ENCODE data around the gene AUTS2. TPM values are rescaled to one million over a fixed set of nuclear protein-coding genes. Genes with fewer than 3 reads are reported as not detected.

The AUTS2 gene
- total RNA-seq, 1 donor from 2014 or later = 94.1 TPM

GRCh38 chr7:70599446-70600190 is 1001.3 kb downstream of the AUTS2 start:
- H3K36me3 Mint-ChIP-seq = peaks cover 33% of the 10 kb centered on the region
- peak overlapping the region; percentile 86 for H3K27ac Mint-ChIP-seq
- peaks cover 54% of the 10 kb centered on the region for H3K4me1 Mint-ChIP-seq (ENCODE audit: unreplicated experiment)
- no peak for DNase-seq (ENCODE audit: extremely low spot score, unreplicated experiment)
- H3K9me3 Mint-ChIP-seq = peaks cover 12% of the 10 kb centered on the region
- peak overlapping the region; percentile 84 for H3K4me3 Mint-ChIP-seq
- no peak for TF ChIP-seq CTCF (conservative IDR thresholded peaks at IDR 0.05)
- H3K27me3 Mint-ChIP-seq = peaks cover 51% of the 10 kb centered on the region

- H3K27ac Mint-ChIP-seq = peak overlapping the region; percentile 54
- TF ChIP-seq CTCF (conservative IDR thresholded peaks at IDR 0.05) = no peak
- peaks cover 38% of the 10 kb centered on the region for H3K36me3 Mint-ChIP-seq
- DNase-seq (ENCODE audit: extremely low spot score, unreplicated experiment) = no peak
- peaks cover 21% of the 10 kb centered on the region for H3K9me3 Mint-ChIP-seq
- no peak overlapping the region for H3K4me3 Mint-ChIP-seq
- peaks cover 39% of the 10 kb centered on the region for H3K27me3 Mint-ChIP-seq
- H3K4me1 Mint-ChIP-seq (ENCODE audit: unreplicated experiment) = peaks cover 47% of the 10 kb centered on the region
Measured at GRCh38 chr7:70600993-70601392, 1002.7 kb downstream of the AUTS2 start.

- peaks cover 21% of the 10 kb centered on the region for H3K9me3 Mint-ChIP-seq
- no peak for TF ChIP-seq CTCF (conservative IDR thresholded peaks at IDR 0.05)
- H3K36me3 Mint-ChIP-seq = peaks cover 38% of the 10 kb centered on the region
- peaks cover 31% of the 10 kb centered on the region for H3K27me3 Mint-ChIP-seq
- no peak for DNase-seq (ENCODE audit: extremely low spot score, unreplicated experiment)
- peaks cover 41% of the 10 kb centered on the region for H3K4me1 Mint-ChIP-seq (ENCODE audit: unreplicated experiment)
- H3K4me3 Mint-ChIP-seq = no peak overlapping the region
- no peak overlapping the region for H3K27ac Mint-ChIP-seq
Measured at GRCh38 chr7:70602117-70602516, 1003.8 kb downstream of the AUTS2 start.

- Mint-ChIP-seq H3K9me3 (peaks cover 9% of the 10 kb centered on the region), H3K27ac (no peak overlapping the region), H3K4me1 (ENCODE audit: unreplicated experiment) (peaks cover 12% of the 10 kb centered on the region), H3K27me3 (peaks cover 6% of the 10 kb centered on the region), H3K36me3 (peaks cover 19% of the 10 kb centered on the region), H3K4me3 (no peak overlapping the region)
- DNase-seq (ENCODE audit: extremely low spot score, unreplicated experiment) = no peak
- no peak for TF ChIP-seq CTCF (conservative IDR thresholded peaks at IDR 0.05)
Measured at GRCh38 chr7:70607281-70607680, 1009.0 kb downstream of the AUTS2 start.

- no peak for DNase-seq (ENCODE audit: extremely low spot score, unreplicated experiment)
- Mint-ChIP-seq H3K36me3 (peaks cover 15% of the 10 kb centered on the region), H3K4me3 (no peak overlapping the region), H3K4me1 (ENCODE audit: unreplicated experiment) (peaks cover 10% of the 10 kb centered on the region), H3K27ac (no peak overlapping the region), H3K27me3 (peaks cover 6% of the 10 kb centered on the region), H3K9me3 (peaks cover 9% of the 10 kb centered on the region)
- TF ChIP-seq CTCF (conservative IDR thresholded peaks at IDR 0.05) = no peak
Measured at GRCh38 chr7:70607759-70608158, 1009.5 kb downstream of the AUTS2 start.
